ENCODE data around the gene THAP7.
"Not testable (repeated sequence)": the region's sequence is repeated elsewhere in the genome, so short reads cannot be mapped to it uniquely, and the experiment has no call there.

Gene THAP7

GRCh38 chr22:21001601-21002325 lies at the start of gene THAP7:
Gene THAP7, minus strand, starts transcription at chr22:21002118. Its CDS starts 207 bp downstream, at chr22:21001911.
- peak; percentile 98 for DNase-seq

- no peak for DNase-seq
These were observed 49.4 kb upstream of the THAP7 start for GRCh38 chr22:21051145-21051830.

- DNase-seq: not testable (repeated sequence)
These were observed 47.0 kb upstream of the THAP7 start for GRCh38 chr22:21048965-21049364.

GRCh38 chr22:21048448-21048847 lies 46.5 kb upstream of the THAP7 start:
- DNase-seq: not testable (repeated sequence)

- DNase-seq: no peak
These were observed 45.8 kb upstream of the THAP7 start for GRCh38 chr22:21047730-21048129.

GRCh38 chr22:21047035-21047661 lies 45.2 kb upstream of the THAP7 start:
- no peak for DNase-seq

GRCh38 chr22:21045585-21046294 lies 43.8 kb upstream of the THAP7 start, which contains the start of gene LRRC74B:
Gene LRRC74B, plus strand, starts transcription at chr22:21045946. Its CDS starts 41 bp downstream, at chr22:21045987.
- peak; percentile 63 for DNase-seq

GRCh38 chr22:21044931-21045584 lies 43.1 kb upstream of the THAP7 start:
- DNase-seq: no peak

- no peak for DNase-seq
These were observed 42.1 kb upstream of the THAP7 start for GRCh38 chr22:21043860-21044535.

- DNase-seq: no peak
These were observed 41.3 kb upstream of the THAP7 start for GRCh38 chr22:21042978-21043859.

- no peak for DNase-seq
These were observed 40.0 kb upstream of the THAP7 start for GRCh38 chr22:21041937-21042336.

GRCh38 chr22:21039158-21039557 lies 37.2 kb upstream of the THAP7 start:
- not testable (repeated sequence) for DNase-seq

- no peak for DNase-seq
These were observed 36.5 kb upstream of the THAP7 start for GRCh38 chr22:21038405-21038804.

GRCh38 chr22:21034989-21035388 lies 33.1 kb upstream of the THAP7 start:
- no peak for DNase-seq

- no peak for DNase-seq
These were observed 32.0 kb upstream of the THAP7 start for GRCh38 chr22:21033895-21034294.

- no peak for DNase-seq
These were observed 31.2 kb upstream of the THAP7 start for GRCh38 chr22:21032868-21033688.

GRCh38 chr22:21032037-21032867 lies 30.3 kb upstream of the THAP7 start, which contains the start of gene SLC7A4:
Gene SLC7A4, minus strand, starts transcription at chr22:21032561. Its CDS starts 749 bp downstream, at chr22:21031812.
- peak; percentile 38 for DNase-seq

GRCh38 chr22:21031545-21032036 lies 29.7 kb upstream of the THAP7 start:
- DNase-seq: no peak
